Measurements from ENCODE around the gene RHOF.

RHOF gene

DNA sequence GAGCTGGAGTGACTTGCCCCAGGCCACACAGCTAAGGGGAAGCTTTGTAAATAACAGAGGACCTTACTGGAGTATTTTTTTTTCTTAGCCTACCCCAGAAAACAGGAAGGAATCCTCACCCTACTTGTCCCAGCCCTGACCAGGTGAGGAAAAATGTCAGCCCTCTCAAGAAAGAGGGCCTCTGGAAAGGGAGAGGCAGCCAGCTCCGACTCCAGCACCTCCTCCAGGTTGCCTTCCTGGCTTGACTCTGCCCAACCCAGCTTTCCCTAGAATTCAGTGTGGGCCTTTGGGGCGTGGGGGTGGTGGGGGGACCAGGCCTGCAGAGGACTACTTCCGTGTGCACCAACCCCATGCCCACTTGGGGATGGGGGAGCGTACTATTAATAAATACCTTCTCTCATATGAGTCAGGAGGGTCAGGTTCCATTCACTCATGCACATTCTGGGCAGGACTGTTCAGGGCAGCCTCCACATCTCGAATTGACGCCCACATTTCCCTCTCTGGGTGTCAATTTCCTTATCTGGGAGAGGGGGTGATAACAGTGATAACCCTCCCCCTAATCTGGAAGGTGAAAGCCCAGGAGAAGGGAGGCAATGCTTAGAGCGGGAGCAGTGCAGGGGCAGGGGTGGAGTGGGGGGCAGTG lies 5.2 kb downstream of the RHOF start:
- no peaks in the 10 kb centered on the region for H3K9me3 ChIP-seq (ENCODE audit: insufficient read depth, low read depth, low read length)
- H3K36me3 ChIP-seq (ENCODE audit: insufficient read depth, low read length): no peaks in the 10 kb centered on the region
- no peak overlapping the region for H3K9ac ChIP-seq (ENCODE audit: low read depth, low read length)
- H3K27me3 ChIP-seq (ENCODE audit: insufficient read depth, low read length): no peaks in the 10 kb centered on the region; the same call in 1 of the 2 replicates
- 94% methylated on average over 5 of the region's 7 CpGs for WGBS
- H3K27ac ChIP-seq (ENCODE audit: low read depth, low read length): no peak overlapping the region
- H3K4me3 ChIP-seq (ENCODE audit: low read length): no peak overlapping the region
- H3K4me1 ChIP-seq (ENCODE audit: insufficient read depth, low read length): 0 out of 2 replicates have a peak, but pooled peaks cover 3% of the 10 kb centered on the region

DNA sequence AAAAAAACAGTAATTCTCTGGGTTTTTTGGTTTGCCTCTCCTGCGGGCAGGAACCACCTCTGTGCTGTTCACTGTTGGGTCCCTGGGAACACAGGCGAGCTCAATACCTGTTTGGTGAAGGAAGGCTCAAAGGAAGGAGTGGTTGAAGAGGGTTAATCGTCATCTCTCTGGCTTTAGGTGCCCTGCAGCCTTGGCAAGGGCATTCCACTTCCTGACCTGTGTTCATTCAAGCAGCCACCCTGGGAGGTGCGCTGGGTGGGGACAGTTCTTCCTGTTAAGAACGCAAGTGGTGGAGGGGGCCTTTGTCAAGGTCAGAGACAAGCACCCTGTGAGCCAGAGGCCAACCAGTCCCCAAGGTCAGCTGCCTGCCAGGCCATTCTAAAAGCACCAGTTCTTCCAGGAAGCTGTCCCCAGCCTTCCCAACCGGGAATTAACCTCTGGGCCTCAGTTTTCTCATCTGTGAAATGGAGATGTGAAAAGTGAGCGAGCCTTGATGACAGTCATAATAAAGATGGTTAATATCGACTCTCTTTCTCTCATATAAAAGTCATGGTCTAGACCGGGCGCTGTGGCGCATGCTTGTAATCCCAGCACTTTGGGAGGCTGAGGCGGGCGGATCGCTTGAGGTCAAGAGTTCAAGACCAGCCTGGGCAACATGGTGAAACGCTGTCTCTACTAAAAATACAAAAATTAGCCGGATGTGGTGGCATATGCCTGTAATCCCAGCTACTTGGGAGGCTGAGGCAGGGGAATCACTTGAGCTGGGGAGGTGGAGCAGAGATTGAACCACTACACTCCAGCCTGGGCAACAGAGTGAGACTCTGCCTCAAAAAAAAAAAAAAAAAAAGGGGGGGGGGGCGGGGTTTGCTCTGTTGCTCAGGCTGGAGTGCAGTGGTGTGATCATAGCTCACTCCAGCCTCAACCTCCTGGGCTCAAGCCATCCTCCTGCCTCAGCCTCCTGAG lies 6.1 kb downstream of the RHOF start:
- Histone ChIP-seq H3K27ac (ENCODE audit: low read depth, low read length) (no peak overlapping the region), H3K4me3 (ENCODE audit: low read length) (no peak overlapping the region), H3K36me3 (ENCODE audit: insufficient read depth, low read length) (no peaks in the 10 kb centered on the region), H3K9ac (ENCODE audit: low read depth, low read length) (no peak overlapping the region), H3K9me3 (ENCODE audit: insufficient read depth, low read depth, low read length) (no peaks in the 10 kb centered on the region), H3K27me3 (ENCODE audit: insufficient read depth, low read length) (no peaks in the 10 kb centered on the region), H3K4me1 (ENCODE audit: insufficient read depth, low read length) (0 out of 2 replicates have a peak, but pooled peaks cover 3% of the 10 kb centered on the region)
- WGBS: 94% methylated on average over 16 of the region's 17 CpGs

DNA sequence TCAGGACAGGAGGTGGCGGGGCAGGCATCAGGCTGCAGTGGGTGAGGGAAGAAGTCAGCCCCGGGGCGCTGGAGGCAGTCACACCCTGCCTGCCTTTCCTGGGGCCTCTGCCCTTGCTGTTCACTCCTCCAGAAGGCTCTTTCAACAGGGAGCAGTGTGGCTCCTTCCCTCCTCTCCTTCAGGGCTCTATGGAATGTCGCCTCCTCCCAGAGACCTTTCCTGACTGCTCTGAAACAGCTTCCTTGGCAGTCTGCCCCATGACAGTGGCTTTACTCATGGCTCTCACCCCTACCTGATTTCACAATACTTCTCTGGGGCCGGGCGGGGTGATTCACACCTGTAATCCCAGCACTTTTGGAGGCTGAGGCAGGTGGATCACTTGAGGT lies 7.1 kb downstream of the RHOF start:
- no peaks in the 10 kb centered on the region for H3K9me3 ChIP-seq (ENCODE audit: insufficient read depth, low read depth, low read length)
- H3K9ac ChIP-seq (ENCODE audit: low read depth, low read length): no peak overlapping the region
- peaks cover 8% of the 10 kb centered on the region; the same call in 1 of the 2 replicates for H3K4me1 ChIP-seq (ENCODE audit: insufficient read depth, low read length)
- H3K27ac ChIP-seq (ENCODE audit: low read depth, low read length): no peak overlapping the region
- WGBS: 94% methylated on average over 6 of the region's 6 CpGs
- no peaks in the 10 kb centered on the region for H3K36me3 ChIP-seq (ENCODE audit: insufficient read depth, low read length)
- no peaks in the 10 kb centered on the region for H3K27me3 ChIP-seq (ENCODE audit: insufficient read depth, low read length)
- H3K4me3 ChIP-seq (ENCODE audit: low read length): no peak overlapping the region

DNA sequence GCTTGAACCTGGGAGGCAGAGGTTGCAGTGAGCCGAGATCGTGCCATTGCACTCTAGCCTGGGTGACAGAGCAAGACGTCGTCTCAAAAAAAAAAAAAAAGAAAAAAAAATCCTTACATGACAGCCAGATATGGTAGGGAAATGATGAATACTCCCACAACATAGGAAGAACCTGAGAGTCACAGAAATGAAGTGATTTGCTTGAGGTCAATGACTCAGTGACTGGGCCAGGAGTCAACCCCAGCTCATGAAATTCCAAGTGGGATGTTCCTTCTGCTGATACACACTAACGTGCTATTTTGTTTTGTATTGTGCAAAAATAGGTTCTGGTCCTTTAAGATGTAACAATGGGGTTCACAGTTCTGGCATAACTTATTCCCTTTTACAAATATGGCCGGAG lies 9.0 kb downstream of the RHOF start:
- no peak overlapping the region for H3K9ac ChIP-seq (ENCODE audit: low read depth, low read length)
- peaks cover 5% of the 10 kb centered on the region; the same call in 1 of the 2 replicates for H3K4me1 ChIP-seq (ENCODE audit: insufficient read depth, low read length)

DNA sequence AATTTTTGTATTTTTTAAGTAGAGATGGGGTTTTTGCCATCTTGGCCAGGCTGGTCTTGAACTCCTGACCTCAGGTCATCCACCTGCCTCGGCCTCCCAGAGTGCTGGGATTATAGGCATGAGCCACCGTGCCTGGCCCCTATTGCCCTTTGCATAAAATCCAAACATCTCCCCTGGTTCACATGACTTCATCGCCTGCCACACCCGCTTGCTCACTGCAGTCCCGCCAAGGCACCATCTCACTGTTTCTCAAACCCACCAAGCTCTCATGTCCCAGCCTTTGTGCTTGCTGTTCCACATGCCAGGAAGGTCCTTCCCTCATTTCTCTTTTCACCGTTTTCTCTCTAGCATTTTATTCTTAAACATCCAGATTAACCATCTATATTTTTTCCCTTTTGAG lies 9.7 kb downstream of the RHOF start:
- no peaks in the 10 kb centered on the region for H3K27me3 ChIP-seq (ENCODE audit: insufficient read depth, low read length)
- no peaks in the 10 kb centered on the region for H3K9me3 ChIP-seq (ENCODE audit: insufficient read depth, low read depth, low read length)
- no peak overlapping the region for H3K27ac ChIP-seq (ENCODE audit: low read depth, low read length)
- peaks cover 5% of the 10 kb centered on the region; the same call in 1 of the 2 replicates for H3K4me1 ChIP-seq (ENCODE audit: insufficient read depth, low read length)
- WGBS: 91% methylated on average over 6 of the region's 6 CpGs
- H3K9ac ChIP-seq (ENCODE audit: low read depth, low read length): no peak overlapping the region
- H3K4me3 ChIP-seq (ENCODE audit: low read length): no peak overlapping the region
- H3K36me3 ChIP-seq (ENCODE audit: insufficient read depth, low read length): peaks cover 20% of the 10 kb centered on the region

More for the DNA sequence above, 9.0 kb downstream of the RHOF start:
- Histone ChIP-seq H3K27ac (ENCODE audit: low read depth, low read length) (no peak overlapping the region), H3K36me3 (ENCODE audit: insufficient read depth, low read length) (peaks cover 13% of the 10 kb centered on the region), H3K9me3 (ENCODE audit: insufficient read depth, low read depth, low read length) (no peaks in the 10 kb centered on the region), H3K27me3 (ENCODE audit: insufficient read depth, low read length) (no peaks in the 10 kb centered on the region), H3K4me3 (ENCODE audit: low read length) (no peak overlapping the region)
- WGBS: 90% methylated on average over 2 of the region's 6 CpGs

DNA sequence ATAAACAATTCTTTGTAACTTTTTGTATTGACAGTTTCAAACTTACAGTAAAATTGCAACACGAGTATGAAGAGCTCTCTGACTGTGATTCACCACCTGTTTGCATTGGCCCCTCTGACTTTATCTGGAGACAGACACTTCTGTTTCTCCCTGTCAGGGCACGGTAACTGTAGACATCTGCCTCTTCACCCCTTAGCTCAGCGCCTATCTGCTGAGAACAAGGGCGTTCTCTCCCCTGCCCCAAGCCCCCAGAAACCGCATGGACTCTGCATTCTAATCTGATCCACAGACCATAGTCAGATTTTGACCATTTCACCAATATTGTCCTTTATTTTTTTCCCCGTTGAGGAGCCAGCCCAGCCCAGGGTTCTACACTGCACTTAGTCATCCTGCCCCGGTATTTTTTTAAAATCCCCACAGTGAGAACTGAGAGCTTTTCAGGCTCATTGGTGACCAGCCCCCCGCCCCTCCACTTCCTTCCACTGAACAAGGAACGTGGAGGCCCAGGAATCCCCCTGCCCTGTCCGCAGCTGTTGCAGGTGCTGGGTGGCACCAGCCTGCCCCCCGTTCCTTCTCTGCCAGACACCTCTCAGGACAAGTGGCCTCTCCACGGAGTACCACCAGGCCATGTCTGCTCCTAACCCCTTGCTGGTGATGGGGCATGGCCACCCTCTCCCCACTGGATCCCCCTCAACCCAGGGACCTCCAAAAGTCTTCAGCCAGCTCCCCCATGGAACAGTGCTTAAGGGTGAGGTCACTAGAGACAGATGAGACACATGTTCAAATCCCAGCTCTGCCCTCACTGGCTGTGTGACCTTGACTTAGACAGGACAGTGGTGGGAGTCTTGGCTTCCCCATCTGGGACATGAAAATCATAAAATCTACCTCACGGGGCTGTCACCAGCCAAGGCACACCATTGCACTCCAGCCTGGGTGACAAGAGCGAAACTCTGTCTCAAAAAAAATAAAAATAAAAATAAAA lies 11.2 kb downstream of the RHOF start:
- Histone ChIP-seq H3K27me3 (ENCODE audit: insufficient read depth, low read length) (no peaks in the 10 kb centered on the region), H3K36me3 (ENCODE audit: insufficient read depth, low read length) (peaks cover 22% of the 10 kb centered on the region), H3K9me3 (ENCODE audit: insufficient read depth, low read depth, low read length) (no peaks in the 10 kb centered on the region), H3K4me3 (ENCODE audit: low read length) (no peak overlapping the region), H3K27ac (ENCODE audit: low read depth, low read length) (peak overlapping the region; percentile 33; the same call in 1 of the 2 replicates), H3K4me1 (ENCODE audit: insufficient read depth, low read length) (peaks cover 5% of the 10 kb centered on the region; the same call in 1 of the 2 replicates), H3K9ac (ENCODE audit: low read depth, low read length) (no peak overlapping the region)
- 63% methylated on average over 13 of the region's 14 CpGs for WGBS

DNA sequence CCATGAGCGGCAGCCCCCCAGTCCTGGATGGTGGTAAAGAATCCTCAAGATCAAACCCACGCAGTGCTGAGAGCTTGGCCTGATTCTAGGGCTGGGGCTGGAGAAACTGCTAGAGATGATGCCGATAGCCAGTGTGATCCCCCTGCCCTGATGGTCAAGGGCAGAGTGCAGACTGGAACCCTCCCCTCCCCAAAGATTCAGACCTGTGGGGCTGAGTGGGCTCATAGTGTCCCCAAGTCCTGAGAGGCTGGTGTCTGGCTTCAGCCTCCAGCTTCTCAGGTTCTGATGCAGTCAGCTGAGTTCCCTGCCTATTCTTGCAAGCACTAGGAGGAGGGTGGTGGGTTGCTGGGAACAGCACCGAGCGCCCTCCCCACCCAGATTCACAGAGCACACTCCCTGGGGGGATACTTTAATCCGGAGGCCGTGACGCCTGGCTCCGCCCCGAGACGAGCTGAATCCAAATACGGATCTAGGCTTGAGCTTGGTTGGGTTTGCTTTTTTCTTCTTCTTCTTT lies 11.9 kb downstream of the RHOF start:
- 71% methylated on average over 5 of the region's 12 CpGs for WGBS
- Histone ChIP-seq H3K27me3 (ENCODE audit: insufficient read depth, low read length) (no peaks in the 10 kb centered on the region), H3K4me1 (ENCODE audit: insufficient read depth, low read length) (peaks cover 5% of the 10 kb centered on the region; the same call in 1 of the 2 replicates), H3K9ac (ENCODE audit: low read depth, low read length) (no peak overlapping the region), H3K9me3 (ENCODE audit: insufficient read depth, low read depth, low read length) (no peaks in the 10 kb centered on the region), H3K27ac (ENCODE audit: low read depth, low read length) (no peak overlapping the region), H3K4me3 (ENCODE audit: low read length) (no peak overlapping the region), H3K36me3 (ENCODE audit: insufficient read depth, low read length) (peaks cover 22% of the 10 kb centered on the region)

DNA sequence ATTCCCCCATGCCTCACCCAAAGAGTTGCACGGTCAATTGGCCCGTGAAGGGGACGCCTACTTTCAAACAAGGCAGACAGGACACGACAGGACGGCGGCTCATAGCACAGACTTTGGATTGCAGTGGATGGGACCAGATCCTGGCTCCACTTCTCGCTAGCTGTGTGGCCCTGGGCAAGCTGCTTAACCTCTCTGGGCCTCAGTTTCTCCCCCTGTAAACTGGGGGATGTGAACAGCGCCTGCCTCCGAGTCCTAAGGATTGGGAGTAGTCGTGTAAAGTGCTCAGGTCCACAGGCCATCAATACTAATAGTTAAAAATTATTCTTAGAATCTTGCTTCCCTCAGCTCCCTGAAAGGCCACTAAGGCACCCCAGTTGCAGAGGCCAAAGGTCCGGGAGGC lies 13.1 kb downstream of the RHOF start:
- Histone ChIP-seq H3K27me3 (ENCODE audit: insufficient read depth, low read length) (no peaks in the 10 kb centered on the region), H3K9ac (ENCODE audit: low read depth, low read length) (no peak overlapping the region), H3K9me3 (ENCODE audit: insufficient read depth, low read depth, low read length) (no peaks in the 10 kb centered on the region), H3K27ac (ENCODE audit: low read depth, low read length) (no peak overlapping the region), H3K36me3 (ENCODE audit: insufficient read depth, low read length) (peaks cover 22% of the 10 kb centered on the region), H3K4me1 (ENCODE audit: insufficient read depth, low read length) (peaks cover 11% of the 10 kb centered on the region), H3K4me3 (ENCODE audit: low read length) (no peak overlapping the region)
- WGBS: 95% methylated on average over 10 of the region's 11 CpGs

DNA sequence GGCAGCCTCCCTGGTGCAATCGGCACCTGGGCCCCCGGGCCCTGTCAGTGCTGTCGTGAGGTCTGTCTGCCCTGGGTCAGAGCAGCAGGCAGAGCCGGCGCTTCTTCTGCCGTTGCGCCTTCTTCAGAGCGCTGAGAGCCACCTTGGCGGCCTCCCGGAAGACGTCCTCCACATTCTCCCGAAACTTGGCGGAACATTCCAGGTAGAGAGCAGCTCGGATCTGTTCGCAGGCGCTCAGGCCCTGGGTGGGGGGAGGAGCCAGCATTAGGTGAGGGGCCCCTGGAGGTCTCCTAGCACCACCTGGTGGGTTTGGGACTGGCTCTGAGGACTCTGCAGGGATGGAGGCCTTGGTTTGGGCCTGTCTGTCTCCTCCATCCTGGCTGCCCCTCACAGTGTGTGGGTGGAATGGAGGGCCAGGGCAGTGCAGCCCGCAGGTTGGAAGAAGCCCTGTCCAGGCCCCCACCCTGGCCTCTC lies 14.0 kb downstream of the RHOF start:
- peaks cover 17% of the 10 kb centered on the region for H3K4me1 ChIP-seq (ENCODE audit: insufficient read depth, low read length)
- H3K9me3 ChIP-seq (ENCODE audit: insufficient read depth, low read depth, low read length): no peaks in the 10 kb centered on the region
- no peak overlapping the region for H3K4me3 ChIP-seq (ENCODE audit: low read length)
- H3K27ac ChIP-seq (ENCODE audit: low read depth, low read length): no peak overlapping the region
- no peak overlapping the region; the same call in 1 of the 2 replicates for H3K9ac ChIP-seq (ENCODE audit: low read depth, low read length)
- H3K36me3 ChIP-seq (ENCODE audit: insufficient read depth, low read length): peaks cover 22% of the 10 kb centered on the region
- 95% methylated on average over 17 of the region's 17 CpGs for WGBS
- no peaks in the 10 kb centered on the region for H3K27me3 ChIP-seq (ENCODE audit: insufficient read depth, low read length)
